HG02571 (cell line): ENCODE measurements around the gene SLC35G4.
"Not testable (repeated sequence)": the region's sequence is repeated elsewhere in the genome, so short reads cannot be mapped to it uniquely, and the experiment has no call there.

ENCODE experiments used
- ATAC-seq: cut with Tn5 transposase; IDR thresholded peaks from one replicate; pipeline ENCODE4 v1.9.1; 2021; ENCODE audit warnings: mild to moderate bottlenecking, moderate library complexity; ENCODE audit not compliant: unreplicated experiment

The SLC35G4 gene

DNA sequence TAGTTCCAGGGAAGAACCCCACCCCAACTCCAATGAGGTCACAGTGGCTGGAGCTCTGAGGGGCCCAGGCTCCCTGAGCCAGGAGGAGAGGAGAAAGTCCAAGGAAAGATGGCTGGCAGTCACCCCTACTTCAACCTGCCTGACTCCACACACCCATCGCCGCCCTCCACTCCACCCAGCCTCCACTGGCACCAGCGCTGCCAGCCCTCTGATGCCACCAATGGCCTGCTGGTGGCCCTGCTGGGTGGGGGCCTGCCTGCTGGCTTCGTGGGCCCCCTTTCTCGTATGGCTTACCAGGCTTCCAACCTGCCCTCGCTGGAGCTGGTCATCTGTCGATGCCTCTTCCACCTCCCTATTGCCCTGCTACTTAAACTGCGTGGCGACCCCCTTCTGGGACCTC lies at the start of gene SLC35G4:
Gene SLC35G4 (plus strand): TSS at position 109 of the 400 bp plus-strand sequence. CDS start 0 bp downstream, at position 109.
- not testable (repeated sequence) for ATAC-seq

DNA sequence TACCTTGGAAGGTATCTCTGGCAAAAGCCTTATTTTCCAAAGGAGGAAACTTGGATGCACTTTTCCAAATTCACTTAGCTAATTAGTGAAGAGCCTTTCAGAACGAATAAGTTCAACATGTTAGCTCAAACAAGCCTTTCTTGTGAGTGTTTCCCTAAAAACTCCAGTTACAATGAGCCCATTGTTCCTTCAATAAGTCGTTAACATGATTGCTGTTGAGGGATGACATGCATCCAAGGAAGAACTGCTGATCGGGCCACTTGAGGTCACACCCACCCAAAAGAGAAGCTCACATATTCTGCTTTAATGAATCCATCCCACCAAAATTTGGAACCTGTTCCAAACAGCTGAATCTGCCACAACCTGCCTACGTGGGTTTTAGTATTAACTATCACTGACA lies 48.1 kb upstream of the SLC35G4 start:
- ATAC-seq = no peak

DNA sequence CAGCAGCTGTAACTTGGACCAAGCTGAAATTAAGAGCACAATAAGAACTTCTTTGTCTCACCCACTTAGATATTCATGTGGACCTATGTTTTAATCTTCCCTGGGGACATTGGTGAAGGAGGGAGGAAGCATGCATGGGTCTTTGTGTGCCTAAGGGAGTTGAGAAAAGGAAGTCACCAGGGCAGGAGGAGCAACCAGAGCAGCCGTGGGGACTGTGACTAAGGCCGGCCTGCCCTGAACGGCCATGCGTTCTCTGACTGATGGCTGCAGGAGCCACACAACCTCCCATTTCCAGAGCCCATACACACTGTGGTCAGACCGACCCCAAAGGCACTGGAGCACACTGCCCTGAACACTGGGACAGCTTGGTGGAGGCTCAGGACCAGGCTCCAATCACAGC lies 43.7 kb upstream of the SLC35G4 start:
- ATAC-seq = no peak

DNA sequence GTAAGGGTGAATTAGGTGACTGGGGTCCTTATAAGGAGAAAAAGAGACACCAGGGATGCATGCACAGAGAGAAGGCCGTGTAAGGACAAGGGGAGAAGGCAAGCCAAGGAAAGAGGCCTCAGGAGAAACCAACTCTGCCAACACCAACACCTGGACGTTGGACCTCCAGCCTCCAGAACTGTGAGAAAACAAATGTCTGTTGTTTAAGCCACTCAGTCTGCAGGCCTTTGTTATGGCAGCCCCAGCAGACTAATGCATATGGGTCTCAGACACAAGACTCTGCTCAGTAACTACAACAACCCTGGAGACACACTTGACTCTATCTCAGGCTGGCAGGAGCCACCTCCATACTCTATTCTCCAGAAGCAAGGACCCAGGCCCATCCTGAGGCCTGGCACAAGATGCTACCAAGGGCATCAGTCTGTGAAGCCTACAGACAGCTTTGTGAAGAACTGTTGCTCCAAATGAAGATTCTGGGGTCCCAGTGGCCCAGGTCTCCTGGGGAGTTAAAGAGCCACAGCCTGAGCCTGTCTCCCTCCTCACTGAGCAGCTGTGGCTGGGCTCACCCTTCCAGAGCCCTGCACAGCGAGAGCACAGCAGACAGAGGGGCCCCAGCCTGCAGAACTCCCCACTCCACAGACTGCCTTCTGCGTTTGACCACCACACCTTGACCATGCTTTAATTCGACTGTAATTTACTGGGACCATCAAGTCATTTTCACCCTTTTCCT lies 43.0 kb upstream of the SLC35G4 start:
- no peak for ATAC-seq

DNA sequence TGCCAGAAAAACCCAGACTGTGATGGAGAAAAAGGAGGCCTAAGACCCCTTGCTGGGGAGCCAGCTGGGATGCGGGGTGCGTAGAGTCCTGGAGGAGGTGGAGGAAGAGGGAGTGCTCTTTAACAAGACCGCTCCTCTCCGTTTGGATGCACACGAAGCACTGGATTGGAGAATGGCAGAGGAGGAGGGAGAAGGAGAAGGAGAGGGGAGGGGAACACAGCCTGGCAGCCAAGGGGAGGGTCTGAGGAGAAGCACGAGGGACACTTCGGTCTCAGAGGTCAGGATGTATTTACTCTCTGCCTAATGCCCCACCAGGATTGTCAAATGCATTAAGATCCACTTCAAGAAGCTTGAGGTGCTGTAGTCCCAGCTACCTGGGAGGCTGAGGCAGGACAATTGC lies 42.0 kb upstream of the SLC35G4 start:
- ATAC-seq = no peak

DNA sequence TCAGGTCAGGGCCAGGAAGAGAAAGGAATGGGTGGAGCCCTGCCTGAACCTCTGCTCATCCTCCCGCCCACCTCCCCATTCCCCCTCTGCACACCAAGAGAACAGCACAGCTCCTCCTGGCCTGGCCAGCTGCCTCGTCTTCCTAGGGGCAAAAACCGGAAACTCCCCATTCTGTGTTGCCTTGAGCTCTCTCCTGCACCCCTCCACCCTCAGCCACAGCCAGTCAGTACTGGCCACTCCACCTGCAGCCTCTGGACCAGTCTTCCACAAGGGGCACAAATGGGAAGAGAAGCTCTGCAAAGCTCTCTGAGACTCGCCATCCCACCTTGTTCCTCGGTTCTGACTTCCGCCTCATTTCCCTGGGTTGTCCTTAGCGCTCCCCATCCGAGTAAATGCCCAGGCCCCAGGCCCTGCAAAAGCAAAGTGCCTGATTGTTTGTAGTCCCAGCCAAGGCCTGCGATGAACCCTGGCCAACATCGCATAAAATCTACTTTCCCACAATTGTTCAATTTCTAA lies 39.3 kb upstream of the SLC35G4 start:
- no peak for ATAC-seq

DNA sequence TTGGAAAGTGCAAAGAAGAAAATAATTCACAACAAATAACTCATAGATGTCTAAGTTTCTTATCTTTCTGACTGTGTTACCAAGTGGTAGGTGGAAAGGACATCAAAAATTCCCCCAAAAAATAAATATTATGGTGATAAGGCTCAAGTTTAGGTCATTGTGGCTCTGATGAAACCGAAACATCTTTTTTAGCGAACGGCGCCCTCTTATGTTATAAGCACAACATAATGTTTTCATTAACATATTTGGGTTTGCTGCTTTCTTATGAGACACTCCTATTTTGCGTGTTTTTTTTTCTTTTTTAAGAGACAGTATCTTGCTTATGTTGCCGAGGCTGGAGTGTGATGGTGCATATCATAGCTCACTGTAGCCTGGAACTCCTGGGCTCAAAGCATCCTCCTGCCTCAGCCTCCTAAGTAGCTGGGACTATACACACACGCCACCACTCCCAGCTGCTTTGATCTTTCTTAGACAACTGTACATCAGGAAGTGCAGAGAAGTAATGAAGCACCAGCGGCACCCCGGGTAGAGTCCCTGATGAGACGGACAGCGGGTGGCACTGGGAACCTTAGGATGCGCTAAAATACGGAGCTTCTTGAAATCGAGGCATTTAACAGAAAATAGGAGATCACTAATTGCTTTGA lies 38.5 kb upstream of the SLC35G4 start:
- no peak for ATAC-seq

DNA sequence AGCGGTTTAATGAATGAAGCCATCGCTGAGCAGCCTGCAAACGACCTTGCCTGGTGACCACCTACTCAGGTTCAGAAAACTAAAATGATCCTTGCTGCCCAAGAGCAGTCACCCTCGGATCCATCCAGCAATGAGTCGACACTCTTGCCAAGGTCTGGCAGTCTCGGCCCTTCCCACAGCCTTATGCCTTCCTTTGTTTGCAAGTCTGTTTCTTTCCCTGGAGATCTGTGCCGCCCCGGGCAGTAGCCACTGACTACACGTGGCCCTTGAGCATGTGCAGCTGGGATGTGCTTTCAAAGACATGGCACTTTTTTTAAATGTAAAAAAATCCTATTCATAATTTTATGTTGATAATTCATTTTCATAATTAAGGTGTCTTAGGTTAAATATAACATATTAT lies 37.2 kb upstream of the SLC35G4 start:
- no peak for ATAC-seq

DNA sequence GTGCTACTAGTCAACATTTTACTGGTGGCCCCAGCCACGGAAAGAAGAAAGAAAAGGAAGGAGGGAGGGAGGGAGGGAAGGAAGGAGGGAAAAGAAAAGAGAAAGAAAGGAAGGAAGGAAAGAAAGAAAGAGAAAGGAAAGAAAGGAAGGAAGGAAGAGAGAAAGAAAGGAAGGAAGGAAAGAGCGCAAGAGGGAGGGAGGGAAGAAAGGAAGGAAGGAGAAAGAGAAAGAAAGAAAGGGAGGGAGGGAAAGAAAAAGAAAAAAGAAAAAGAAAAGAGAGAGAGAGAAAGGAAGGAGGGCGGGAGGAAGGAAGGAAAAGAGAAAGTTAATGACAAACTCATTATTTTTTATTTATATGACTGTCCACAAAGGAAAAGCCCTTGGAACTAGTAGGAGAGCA lies 34.9 kb upstream of the SLC35G4 start:
- ATAC-seq = no peak

DNA sequence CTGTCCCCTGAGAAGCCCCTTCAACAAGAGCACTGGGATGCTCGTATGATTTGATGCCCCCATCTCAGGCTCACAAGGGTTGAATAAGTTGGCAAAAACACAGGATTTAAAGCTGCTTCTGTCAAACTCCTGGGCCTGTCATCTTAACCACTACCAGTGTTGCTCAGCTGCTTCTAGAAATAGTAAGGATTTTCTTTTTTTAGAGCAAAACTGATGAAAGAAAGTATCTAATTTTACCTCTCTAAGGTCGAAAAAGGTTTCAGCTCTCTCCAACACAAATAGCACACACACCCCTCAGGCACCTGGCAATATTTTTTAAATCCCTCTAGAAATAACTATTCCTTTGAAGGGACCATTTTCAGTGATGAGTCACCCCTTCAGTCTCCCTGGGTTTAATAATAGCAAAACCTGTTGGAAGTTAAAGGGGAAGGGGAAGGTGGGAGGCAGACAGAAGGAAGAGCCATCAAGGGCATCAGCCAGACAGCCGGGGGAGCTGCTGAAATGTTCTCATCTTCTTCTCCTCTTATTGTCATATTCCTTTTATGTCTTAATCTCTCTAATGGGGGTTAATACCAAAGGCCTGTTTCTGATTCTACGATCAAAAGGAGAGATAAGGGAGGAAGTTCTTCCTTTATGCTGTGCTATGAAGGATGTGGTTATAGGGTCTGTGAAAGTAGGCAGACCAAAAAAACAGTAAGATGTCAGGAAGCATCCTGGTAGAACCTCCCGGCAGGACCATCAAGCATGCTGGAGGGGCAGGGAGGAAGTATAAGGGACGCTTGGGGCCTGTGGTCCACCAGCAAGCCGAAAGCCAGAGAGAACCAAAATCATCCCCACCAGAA lies 31.9 kb upstream of the SLC35G4 start:
- ATAC-seq = no peak

DNA sequence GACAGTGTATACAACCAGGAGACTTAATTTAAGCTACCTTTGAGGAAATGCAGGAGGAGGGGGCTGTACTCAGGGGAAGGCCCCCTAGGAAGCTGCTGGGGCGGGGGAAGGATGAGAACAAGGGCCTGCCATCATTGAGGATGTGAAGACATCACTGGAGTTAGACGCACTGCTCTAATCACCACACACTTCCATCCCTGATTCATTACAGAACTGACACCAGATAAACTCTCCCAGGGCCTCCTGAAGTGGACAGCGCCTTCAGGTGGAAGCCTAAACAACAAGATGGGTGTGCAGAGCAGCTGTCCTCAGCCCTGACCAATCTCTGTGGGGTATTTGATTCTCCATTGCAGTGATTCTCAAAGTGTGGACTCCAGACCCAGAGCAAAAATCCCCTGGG lies 30.6 kb upstream of the SLC35G4 start:
- no peak for ATAC-seq

DNA sequence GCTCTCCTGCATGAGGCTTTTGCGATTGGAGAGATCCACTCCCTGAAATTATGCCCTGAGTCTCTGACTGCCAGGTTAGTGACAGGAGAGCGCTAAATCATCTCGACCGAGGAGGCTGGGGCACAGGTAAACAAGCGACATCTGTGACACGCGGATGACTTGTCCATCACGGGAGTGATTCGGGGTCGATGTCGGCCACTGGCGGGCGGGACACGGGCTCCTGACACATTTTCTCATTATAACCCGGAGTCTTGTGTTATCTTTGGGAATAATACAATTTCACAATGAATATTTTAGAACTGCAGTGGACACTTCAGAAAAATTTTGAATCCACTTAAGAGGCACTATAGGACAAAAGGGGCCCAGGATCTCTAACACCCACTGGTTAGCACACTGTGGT lies 29.5 kb upstream of the SLC35G4 start:
- no peak for ATAC-seq

DNA sequence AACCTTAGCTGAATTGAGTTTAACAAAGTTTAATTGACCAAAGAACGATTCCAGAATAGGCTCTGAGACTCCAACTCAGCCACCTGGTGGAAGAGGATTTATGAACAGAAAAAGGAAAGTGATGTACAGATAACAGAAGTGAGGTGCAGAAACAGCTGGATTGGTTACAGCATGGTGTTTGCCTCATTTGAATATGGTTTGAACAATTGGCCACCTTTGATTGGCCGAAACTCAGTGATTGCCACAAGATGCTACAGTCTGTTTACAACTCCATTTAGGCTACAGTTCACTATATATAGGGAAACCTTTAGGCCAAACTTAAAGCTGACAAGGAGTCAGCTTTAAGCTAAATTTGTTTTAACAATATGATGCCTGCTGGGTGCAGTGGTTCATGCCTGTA lies 28.1 kb upstream of the SLC35G4 start:
- ATAC-seq = no peak

DNA sequence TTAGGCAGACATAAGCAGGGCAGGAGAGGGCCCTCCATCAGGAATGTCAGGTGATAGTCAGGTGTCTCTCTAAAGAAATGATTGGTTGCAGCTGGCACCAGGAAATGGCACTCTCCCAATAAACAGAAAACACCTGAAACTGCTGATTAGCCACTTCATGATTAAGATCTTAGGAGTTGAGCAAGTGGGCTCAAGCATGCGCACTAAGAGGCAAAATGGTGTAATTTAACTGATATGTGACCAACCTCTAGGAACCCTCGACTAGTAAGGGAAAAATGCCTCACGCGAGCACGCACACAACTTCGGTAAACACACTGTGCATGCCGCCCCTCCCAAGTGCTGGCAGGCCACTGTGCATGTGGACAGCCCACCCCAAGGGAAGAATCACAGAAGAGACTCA lies 23.8 kb upstream of the SLC35G4 start:
- ATAC-seq = no peak

DNA sequence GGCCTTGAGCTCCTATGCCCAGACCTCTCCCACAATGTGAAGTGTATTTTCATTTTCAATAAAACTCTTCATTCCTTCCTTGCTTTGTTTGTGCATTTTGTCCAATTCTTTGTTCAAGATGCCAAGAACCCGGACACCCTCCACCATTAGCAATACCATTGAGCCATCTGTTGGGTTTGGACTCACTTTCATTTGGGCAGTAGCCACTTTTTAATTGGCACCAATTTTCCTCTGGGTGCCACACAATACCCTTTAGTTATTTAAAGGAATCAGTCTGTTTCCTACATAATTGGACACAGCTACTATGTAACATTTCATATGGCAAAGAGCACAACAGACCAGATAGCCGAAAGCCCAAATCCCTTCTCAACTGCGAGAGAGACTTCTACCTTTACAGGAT lies 22.5 kb upstream of the SLC35G4 start:
- no peak for ATAC-seq

DNA sequence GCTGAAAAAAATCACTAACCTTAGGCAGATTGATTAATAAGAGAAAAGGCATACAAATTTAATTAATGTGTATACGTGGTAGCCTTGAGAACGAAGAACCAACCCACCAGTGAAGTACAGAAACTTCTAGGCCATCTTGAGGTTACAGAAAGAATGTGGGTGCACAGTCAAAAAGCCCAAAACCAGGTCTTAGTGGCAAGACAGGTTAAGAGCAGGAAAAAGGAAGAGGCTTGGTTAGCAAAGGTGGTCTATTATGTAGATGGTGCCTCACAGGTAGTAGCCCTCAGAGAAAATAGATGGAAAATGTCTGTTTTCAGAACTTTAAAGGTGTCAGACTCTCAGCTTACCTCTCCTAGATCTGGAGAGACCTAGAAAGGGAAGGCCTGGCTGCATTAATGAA lies 22.0 kb upstream of the SLC35G4 start:
- ATAC-seq = no peak

DNA sequence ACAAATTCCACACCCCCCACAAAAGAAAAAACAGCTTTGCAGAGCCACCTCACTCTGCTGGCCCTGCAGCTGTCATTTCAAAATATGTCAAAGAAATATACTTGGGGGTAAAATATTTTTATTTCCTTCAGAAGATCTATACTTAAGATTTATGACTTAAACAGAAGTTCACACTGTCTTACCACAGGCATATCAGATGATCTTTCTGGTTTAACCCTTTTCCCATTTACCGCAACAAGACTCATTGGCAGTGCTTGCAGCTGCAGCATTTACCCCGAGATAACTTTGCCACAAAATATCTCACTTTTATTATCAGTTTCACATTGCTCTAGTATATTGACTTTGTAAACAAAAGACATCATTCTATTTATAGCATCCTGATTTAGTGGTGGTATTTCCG lies 21.6 kb upstream of the SLC35G4 start:
- ATAC-seq = no peak

DNA sequence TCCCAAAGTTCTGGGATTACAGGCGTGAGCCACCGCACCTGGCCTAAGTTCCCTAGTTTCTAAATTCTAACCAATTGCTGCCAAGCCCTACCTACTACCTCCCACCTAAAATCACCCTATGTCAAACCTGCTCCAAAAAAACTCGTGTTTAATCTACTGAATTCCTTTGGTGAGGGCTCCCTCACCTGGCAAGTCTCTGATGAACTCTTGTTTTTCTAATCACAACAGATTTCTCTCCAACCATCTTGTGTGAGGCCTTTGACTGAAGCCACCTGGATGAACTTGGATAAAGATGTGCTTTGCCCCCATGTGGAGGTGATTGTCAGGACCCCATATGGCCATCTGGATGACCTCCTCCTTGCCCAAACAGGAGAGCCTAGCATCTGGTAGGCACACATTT lies 17.4 kb upstream of the SLC35G4 start:
- ATAC-seq = no peak

DNA sequence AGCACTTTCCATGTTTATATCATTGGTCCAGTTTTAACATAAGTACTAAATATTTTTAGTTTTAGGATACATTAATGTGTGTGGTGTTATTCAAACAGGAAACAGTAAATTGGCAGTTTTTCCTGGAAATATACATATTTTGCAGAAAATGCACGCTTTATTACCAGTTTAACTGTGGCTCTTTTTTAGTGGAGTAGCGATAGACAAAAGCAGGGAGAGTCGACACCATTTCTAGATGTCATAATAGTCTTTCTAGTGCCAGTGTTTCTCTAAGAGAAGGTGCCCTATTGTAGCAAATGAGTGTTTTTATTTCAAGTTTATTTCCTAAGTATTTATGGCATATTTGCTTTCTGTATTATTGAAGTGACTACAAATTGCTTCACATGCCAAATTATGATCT lies 9.1 kb upstream of the SLC35G4 start:
- no peak for ATAC-seq

DNA sequence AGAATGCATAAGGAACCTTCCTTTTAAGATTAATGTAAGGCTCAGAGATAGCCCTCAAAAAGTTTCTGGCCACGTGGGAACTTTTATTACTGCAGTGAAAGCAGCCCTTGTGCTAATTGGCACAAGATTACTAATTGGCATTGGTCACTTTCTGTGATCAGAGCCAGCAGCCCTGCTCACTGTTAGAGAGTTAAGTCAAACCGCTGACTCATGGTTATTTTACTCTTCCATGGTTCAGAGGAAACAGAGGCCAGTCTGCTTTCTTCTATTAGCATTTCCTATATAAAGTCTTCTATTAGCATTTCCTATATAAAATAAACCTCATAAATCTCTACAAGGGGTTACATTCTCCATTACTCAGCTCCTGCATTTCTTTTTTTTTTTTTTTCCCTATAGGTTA lies 1.5 kb upstream of the SLC35G4 start:
- ATAC-seq = no peak

DNA sequence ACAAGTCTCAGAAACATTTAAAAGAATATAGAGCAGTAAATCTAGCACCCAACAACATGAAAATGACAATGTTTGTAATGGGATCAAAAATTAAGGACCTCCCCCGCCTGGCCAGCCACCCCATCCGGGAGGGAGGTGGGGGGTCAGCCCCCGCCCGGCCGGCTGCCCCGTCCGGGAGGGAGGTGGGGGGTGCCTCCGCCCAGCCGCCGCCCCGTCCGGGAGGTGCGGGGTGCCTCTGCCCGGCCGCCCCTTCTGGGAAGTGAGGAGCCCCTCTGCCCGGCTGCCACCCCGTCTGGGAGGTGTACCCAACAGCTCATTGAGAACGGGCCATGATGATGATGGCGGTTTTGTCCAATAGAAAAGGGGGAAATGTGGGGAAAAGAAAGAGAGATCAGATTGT lies 778 bp upstream of the SLC35G4 start:
- not testable (repeated sequence) for ATAC-seq

DNA sequence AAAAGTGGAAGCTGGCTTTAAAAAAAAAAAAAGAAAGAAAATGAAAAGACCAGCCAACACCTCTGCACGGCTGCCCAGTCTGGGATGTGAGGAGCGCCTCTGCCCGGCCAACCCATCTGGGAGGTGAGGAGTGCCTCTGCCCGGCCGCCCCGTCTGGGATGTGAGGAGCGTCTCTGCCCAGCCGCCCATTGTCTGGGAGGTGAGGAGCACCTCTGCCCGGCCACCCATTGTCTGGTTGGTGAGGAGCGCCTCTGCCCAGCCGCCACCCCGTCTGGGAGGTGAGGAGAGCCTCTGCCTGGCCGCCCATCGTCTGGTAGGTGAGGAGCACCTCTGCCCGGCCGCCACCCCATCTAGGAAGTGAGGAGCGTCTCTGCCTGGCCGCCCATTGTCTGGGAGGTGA lies 3.7 kb downstream of the SLC35G4 start:
- not testable (repeated sequence) for ATAC-seq
